ENCODE measurements around the gene ALDH16A1. TPM values are rescaled to one million over a fixed set of nuclear protein-coding genes. Genes with fewer than 3 reads are reported as not detected.

The ALDH16A1 gene
- total RNA-seq, 1 experiment from 2014 or later = 52.9 TPM

DNA sequence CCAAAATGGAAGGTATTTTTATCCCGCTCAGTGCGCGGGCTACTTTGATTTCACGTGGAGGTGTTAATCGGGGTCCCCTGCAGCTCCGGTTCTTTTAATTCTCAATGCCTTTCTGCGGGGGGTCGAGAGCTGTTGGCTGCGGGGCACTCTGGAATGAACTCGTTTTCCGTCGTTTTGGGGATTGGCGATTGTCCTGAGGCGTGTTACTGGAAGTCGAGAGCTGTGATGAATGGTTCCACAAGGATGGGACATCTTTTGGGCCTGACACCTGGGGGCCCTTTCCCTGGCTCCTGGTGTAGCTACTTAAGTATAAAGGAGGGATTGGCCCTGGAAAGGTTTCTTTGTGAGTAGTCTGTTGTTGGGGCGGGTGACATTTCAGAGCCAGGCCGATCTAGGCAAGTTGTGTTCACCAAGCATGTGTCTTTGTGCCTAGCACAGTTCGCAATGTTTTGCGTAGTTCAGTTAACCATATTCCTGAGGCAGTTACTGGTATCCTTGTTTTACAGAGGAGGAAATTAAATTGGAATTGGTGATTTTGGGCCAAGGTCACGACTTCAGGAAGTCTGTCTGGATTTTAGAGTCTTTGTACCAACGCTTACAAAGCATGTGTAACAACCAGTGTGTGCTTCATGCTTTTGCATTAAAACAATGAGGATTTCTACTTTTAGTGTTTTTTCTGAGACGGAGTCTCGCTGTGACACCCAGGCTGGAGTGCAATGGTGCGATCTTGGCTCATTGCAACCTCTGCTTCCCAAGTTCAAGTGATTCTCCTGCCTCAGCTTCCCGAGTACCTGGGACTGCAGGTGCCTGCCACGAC lies 35.2 kb downstream of the ALDH16A1 start:
- peak overlapping the region; percentile 72 for H3K4me3 ChIP-seq
- peak in 1 of 2 experiments; percentile 38 for DNase-seq (ENCODE audit: low read depth in 1 of 2, low spot score in 2 of 2)
- H3K27me3 ChIP-seq (replicated peaks) = no peaks in the 10 kb centered on the region; the same call in 1 of the 2 replicates
- peaks cover 15% of the 10 kb centered on the region for H3K4me1 ChIP-seq (replicated peaks)
- H3K27ac ChIP-seq = peak overlapping the region; percentile 74
- no peaks in the 10 kb centered on the region for H3K9me3 ChIP-seq (replicated peaks)
- peaks cover 58% of the 10 kb centered on the region for H3K36me3 ChIP-seq

DNA sequence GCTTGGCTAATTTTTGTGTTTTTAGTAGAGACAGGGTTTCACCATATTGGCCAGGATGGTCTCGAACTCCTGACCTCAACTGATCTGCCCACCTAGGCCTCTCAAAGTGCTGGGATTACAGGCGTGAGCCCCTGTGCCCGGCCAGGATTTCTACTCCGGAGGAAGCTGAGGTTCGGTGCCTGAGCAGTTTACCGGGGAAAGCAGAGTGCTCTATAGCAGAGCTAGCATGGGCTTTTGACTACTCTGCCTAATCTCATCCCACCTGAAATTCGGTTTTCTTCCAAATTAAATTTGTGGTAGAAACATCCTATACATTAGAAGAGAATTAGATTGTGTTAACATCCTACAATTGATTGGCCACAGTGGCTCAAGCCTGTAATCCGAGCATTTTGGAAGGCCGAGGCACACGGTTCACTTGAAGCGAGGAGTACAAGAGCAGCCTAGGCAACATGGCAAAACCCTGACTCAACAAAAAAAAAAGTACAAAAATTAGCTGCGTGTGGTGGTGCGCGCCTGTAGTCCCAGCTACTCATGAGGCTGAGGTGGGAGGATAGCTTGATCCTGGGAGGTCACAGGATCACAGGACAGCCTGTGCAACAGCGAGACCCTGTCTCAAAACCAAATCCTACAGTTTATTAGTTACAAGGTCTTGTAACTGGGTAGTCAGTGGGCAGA lies 36.0 kb downstream of the ALDH16A1 start:
- Histone ChIP-seq H3K4me3 (peak overlapping the region; percentile 72), H3K36me3 (peaks cover 61% of the 10 kb centered on the region), H3K4me1 (replicated peaks) (peaks cover 15% of the 10 kb centered on the region), H3K27ac (peak overlapping the region; percentile 74), H3K27me3 (replicated peaks) (no peaks in the 10 kb centered on the region; the same call in 1 of the 2 replicates), H3K9me3 (replicated peaks) (no peaks in the 10 kb centered on the region)
- no peak for DNase-seq (ENCODE audit: low read depth in 1 of 2, low spot score in 2 of 2)

DNA sequence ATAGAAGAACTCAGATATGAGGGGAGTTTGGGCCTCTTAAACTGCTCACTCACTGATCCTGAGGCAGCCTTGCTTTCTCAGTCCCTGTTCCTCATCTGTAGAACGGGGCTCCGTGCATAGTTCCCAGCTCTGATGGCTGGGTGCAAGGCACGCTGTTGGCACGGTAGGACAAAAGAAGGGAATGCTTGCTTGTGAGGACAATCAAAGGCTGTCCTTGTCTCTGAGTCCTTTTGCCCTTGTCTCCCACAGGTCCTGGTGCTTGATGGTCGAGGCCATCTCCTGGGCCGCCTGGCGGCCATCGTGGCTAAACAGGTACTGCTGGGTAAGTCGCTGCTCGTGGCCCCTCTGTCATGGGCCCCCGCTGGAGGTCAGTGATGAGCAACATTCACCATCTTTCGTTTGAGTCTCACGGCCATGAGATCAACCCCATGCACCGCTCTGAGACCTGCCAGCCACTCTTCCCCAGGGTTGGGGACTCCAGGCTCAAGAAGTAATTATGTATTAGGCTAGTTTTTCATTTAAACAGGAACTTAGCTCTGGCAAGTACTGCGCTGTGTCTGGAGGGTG lies 36.7 kb downstream of the ALDH16A1 start:
- peak overlapping the region; percentile 72 for H3K4me3 ChIP-seq
- peaks cover 15% of the 10 kb centered on the region for H3K4me1 ChIP-seq (replicated peaks)
- H3K27me3 ChIP-seq (replicated peaks) = no peaks in the 10 kb centered on the region; the same call in 1 of the 2 replicates
- H3K36me3 ChIP-seq = peaks cover 61% of the 10 kb centered on the region
- H3K9me3 ChIP-seq (replicated peaks) = no peaks in the 10 kb centered on the region
- no peak for DNase-seq (ENCODE audit: low read depth in 1 of 2, low spot score in 2 of 2)
- peak overlapping the region; percentile 74; the same call in 1 of the 2 replicates for H3K27ac ChIP-seq

DNA sequence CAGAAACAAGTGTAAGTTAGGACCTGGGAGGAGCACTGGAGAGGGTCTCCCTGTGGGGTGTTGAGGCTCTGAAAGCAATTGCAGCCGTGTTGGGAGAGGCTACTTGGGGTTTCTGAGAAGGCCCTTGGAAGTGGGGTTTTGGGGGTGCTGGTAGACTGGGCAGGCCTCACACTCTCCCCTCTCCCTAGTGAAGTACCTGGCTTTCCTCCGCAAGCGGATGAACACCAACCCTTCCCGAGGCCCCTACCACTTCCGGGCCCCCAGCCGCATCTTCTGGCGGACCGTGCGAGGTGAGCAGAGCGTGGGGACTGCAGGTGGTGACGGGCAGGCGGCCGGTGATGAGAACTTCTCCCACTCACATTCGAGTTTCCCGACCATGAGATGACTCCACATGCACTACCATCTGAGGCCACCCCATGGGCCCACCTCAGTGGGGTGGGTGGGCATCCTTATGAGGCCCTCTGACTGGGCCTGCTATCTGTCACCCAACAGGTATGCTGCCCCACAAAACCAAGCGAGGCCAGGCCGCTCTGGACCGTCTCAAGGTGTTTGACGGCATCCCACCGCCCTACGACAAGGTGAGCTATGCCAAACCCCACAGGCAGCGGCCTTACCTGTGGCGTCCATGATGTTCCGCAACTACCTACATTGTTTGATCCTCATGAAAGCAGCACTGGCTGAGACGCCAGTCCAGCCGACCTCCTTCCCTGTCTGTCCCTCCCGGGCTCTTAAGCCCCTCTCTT lies 37.4 kb downstream of the ALDH16A1 start:
- Histone ChIP-seq H3K4me3 (no peak overlapping the region), H3K27ac (no peak overlapping the region; the same call in 1 of the 2 replicates)

DNA sequence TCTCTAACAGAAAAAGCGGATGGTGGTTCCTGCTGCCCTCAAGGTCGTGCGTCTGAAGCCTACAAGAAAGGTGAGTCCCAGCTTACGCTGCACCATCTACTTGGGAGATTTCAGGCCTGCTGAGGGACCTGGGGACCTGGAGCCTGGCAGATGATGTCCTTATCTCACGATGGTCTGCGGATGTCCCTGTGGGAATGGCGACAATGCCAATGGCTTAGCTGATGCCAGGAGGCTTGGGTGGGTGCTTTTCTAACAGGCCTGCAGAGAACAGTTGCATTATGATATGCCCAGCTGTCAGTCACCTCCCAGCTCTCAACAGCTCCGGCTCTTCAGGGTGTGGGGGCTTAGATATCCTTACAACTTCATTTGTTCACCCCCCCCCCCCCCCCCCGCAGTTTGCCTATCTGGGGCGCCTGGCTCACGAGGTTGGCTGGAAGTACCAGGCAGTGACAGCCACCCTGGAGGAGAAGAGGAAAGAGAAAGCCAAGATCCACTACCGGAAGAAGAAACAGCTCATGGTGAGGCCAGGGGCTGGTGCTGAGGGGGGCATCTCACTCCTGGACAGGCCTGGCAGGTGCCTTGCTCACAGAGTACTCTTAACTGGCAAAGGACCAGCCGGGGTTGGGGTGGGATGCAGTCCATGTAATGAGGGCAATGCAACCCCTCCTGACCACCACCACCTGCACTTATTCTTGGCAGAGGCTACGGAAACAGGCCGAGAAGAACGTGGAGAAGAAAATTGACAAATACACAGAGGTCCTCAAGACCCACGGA lies 38.2 kb downstream of the ALDH16A1 start:
- Histone ChIP-seq H3K9me3 (replicated peaks) (no peaks in the 10 kb centered on the region), H3K27me3 (replicated peaks) (no peaks in the 10 kb centered on the region; the same call in 1 of the 2 replicates), H3K27ac (no peak overlapping the region), H3K36me3 (peaks cover 61% of the 10 kb centered on the region), H3K4me3 (no peak overlapping the region), H3K4me1 (replicated peaks) (peaks cover 20% of the 10 kb centered on the region)
- no peak for DNase-seq (ENCODE audit: low read depth in 1 of 2, low spot score in 2 of 2)

More for the DNA sequence above, 37.4 kb downstream of the ALDH16A1 start:
- no peak for DNase-seq (ENCODE audit: low read depth in 1 of 2, low spot score in 2 of 2)
- H3K27me3 ChIP-seq (replicated peaks) = no peaks in the 10 kb centered on the region; the same call in 1 of the 2 replicates
- peaks cover 17% of the 10 kb centered on the region for H3K4me1 ChIP-seq (replicated peaks)
- peaks cover 61% of the 10 kb centered on the region for H3K36me3 ChIP-seq
- no peaks in the 10 kb centered on the region for H3K9me3 ChIP-seq (replicated peaks)

DNA sequence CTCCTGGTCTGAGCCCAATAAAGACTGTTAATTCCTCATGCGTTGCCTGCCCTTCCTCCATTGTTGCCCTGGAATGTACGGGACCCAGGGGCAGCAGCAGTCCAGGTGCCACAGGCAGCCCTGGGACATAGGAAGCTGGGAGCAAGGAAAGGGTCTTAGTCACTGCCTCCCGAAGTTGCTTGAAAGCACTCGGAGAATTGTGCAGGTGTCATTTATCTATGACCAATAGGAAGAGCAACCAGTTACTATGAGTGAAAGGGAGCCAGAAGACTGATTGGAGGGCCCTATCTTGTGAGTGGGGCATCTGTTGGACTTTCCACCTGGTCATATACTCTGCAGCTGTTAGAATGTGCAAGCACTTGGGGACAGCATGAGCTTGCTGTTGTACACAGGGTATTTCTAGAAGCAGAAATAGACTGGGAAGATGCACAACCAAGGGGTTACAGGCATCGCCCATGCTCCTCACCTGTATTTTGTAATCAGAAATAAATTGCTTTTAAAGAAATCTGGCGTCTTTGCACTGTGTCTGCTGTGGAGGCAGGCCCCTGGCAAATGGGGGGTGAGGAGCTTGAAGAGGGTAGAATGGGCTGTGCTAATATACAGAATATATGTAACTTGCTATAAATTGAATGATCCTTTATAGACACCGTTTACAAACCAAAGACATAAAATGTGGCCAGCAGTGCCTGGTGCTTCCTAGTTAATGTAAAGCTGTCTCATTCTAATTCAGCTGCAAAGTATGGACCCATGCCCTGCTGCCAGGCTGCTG lies 39.0 kb downstream of the ALDH16A1 start:
- H3K4me3 ChIP-seq = no peak overlapping the region

DNA sequence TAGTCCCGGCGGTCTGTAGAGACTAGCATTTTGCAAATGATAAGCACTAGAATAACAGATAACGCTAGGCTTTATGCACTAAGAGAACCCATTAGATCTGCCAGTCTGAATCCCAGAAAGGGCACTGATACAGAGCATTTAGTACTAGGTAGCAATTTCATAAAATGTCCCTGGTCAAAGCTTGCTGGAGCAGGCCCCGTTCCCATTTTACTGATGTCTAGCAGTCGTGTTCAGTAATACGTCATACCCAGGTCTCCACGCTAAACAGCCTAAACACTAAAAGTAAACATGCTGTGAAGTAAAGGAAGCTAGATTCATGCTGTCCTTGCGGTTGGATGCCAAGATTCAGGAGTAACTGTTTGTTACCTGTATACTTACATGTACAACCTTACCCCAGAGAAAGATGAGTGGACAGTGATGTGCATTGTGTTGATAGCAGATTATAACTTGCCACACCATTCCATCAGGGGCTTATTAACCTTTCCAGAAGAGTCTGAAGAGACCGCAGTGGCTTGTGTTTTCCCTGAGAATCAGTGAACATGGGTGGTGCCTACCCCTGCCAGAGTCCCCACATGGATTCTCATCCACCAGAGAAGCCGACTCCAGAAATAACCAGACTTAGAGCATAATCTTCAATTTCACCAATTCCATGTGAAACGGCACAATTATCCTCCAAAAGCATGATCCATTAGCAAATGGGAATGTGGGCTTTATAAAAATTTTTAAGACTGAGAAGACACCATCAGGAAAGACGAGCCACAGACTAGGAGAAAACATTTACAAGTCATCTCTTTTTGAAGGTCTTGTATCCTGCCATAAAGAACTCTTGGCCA lies 39.8 kb downstream of the ALDH16A1 start:
- peaks cover 26% of the 10 kb centered on the region for H3K4me1 ChIP-seq (replicated peaks)
- peak overlapping the region; percentile 17; the same call in 1 of the 2 replicates for H3K27ac ChIP-seq
- H3K9me3 ChIP-seq (replicated peaks) = no peaks in the 10 kb centered on the region
- no peak overlapping the region for H3K4me3 ChIP-seq
- peaks cover 73% of the 10 kb centered on the region for H3K36me3 ChIP-seq
- H3K27me3 ChIP-seq (replicated peaks) = no peaks in the 10 kb centered on the region; the same call in 1 of the 2 replicates
- DNase-seq (ENCODE audit: low read depth in 1 of 2, low spot score in 2 of 2) = peak in 1 of 2 experiments; percentile 42

More for the DNA sequence above, 39.0 kb downstream of the ALDH16A1 start:
- peaks cover 68% of the 10 kb centered on the region for H3K36me3 ChIP-seq
- H3K27ac ChIP-seq = no peak overlapping the region
- peaks cover 20% of the 10 kb centered on the region for H3K4me1 ChIP-seq (replicated peaks)
- no peaks in the 10 kb centered on the region for H3K9me3 ChIP-seq (replicated peaks)
- H3K27me3 ChIP-seq (replicated peaks) = no peaks in the 10 kb centered on the region; the same call in 1 of the 2 replicates
- DNase-seq (ENCODE audit: low read depth in 1 of 2, low spot score in 2 of 2) = no peak

DNA sequence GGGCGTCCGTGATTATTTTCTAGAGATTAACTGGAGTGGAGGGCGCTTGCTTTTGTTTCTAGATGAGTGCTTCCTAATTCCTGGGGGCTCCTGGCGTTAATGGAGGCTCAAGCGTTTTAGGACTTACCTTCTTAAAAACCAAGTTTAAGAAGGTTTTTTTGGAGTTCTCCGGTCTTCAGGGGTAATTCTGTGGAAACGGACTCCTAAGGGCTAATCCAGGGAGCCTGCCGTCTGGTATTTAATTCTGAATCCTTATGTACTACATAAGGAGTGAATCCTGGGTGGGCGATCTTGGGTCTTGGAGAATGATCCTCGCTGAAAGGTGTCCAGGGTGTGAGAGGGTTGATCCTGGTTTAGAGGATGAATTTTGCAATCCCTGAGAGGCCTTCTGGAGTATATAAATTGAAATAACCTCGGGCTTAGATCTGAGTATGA lies 43.6 kb downstream of the ALDH16A1 start:
- H3K4me3 ChIP-seq = peak overlapping the region; percentile 56
- peak overlapping the region; percentile 71 for H3K27ac ChIP-seq
- peaks cover 61% of the 10 kb centered on the region for H3K36me3 ChIP-seq
- DNase-seq (ENCODE audit: low read depth in 1 of 2, low spot score in 2 of 2) = no peak
- H3K27me3 ChIP-seq (replicated peaks) = no peaks in the 10 kb centered on the region; the same call in 1 of the 2 replicates
- H3K4me1 ChIP-seq (replicated peaks) = peaks cover 15% of the 10 kb centered on the region
- no peaks in the 10 kb centered on the region for H3K9me3 ChIP-seq (replicated peaks)

DNA sequence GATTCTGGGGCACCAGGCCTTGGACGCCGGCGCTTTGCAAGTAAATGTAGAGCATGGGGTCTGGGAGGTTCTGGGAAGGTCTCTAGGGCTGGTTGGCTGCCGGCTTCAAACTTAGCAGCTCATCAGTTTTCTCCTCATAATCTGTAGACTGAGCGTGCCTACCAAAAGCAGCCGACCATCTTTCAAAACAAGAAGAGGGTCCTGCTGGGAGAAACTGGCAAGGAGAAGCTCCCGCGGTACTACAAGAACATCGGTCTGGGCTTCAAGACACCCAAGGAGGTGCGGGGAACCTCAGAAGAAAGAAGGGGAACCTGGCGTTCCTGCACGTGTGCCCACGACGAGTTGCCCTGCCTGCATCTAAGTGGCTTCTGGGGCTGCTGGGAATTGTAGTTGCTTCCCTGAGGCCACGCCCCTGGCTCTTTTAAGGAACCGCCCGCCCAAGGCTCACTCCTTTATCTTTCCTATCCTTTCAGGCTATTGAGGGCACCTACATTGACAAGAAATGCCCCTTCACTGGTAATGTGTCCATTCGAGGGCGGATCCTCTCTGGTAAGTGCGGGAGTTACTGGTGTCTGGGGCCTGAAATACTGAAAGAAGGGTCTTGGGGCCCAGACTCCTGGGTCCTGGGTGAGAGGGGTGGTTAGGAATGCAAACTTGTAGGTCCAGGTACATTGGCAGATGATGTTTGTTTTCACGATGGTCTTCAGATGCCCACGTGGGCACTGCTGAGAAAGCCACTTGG lies 44.2 kb downstream of the ALDH16A1 start:
- Histone ChIP-seq H3K36me3 (peaks cover 54% of the 10 kb centered on the region), H3K27ac (peak overlapping the region; percentile 71; the same call in 1 of the 2 replicates), H3K9me3 (replicated peaks) (no peaks in the 10 kb centered on the region), H3K27me3 (replicated peaks) (no peaks in the 10 kb centered on the region; the same call in 1 of the 2 replicates), H3K4me3 (peak overlapping the region; percentile 56), H3K4me1 (replicated peaks) (peaks cover 15% of the 10 kb centered on the region)
- peak; percentile 49 to 68 for DNase-seq (ENCODE audit: low read depth in 1 of 2, low spot score in 2 of 2)

DNA sequence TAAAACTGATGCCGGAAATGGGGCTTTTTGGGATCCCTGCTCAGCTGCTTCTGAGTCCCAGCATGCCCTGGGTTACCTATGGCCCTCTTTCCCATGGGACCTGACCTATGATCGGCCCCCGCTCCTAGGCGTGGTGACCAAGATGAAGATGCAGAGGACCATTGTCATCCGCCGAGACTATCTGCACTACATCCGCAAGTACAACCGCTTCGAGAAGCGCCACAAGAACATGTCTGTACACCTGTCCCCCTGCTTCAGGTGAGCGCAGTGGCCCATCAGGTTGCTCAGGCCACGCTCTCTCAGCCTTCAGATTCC lies 44.7 kb downstream of the ALDH16A1 start:
- no peaks in the 10 kb centered on the region for H3K9me3 ChIP-seq (replicated peaks)
- no peak overlapping the region for H3K27ac ChIP-seq
- DNase-seq (ENCODE audit: low read depth in 1 of 2, low spot score in 2 of 2) = no peak
- no peaks in the 10 kb centered on the region; the same call in 1 of the 2 replicates for H3K27me3 ChIP-seq (replicated peaks)
- H3K36me3 ChIP-seq = peaks cover 49% of the 10 kb centered on the region
- peak overlapping the region; percentile 56 for H3K4me3 ChIP-seq
- H3K4me1 ChIP-seq (replicated peaks) = peaks cover 15% of the 10 kb centered on the region

DNA sequence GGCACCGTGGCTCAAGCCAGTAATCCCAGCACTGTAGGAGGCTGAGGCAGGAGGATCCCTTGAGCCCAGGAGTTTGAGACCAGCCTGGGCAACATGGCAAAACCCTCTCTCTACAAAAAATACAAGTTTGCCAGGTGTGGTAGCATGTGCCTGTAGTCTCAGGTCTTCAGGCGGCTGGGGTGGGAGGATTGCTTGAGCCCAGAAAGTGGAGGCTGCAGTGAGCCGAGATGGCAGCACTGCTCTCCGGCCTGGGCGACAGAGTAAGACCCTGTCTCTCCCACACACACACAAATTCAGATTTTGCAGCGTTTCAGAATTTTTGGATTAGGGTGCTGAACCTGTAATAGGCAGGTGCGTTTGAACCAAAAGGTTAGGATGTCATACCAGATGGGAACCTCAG lies 45.5 kb downstream of the ALDH16A1 start:
- H3K4me3 ChIP-seq = no peak overlapping the region
- H3K4me1 ChIP-seq (replicated peaks) = peaks cover 15% of the 10 kb centered on the region
- H3K27ac ChIP-seq = no peak overlapping the region
- peaks cover 42% of the 10 kb centered on the region for H3K36me3 ChIP-seq
- H3K27me3 ChIP-seq (replicated peaks) = no peaks in the 10 kb centered on the region
- H3K9me3 ChIP-seq (replicated peaks) = no peaks in the 10 kb centered on the region
- no peak for DNase-seq (ENCODE audit: low read depth in 1 of 2, low spot score in 2 of 2)

All from SJSA1 (cell line).